ENCODE data around the gene MRTFB. TPM values are rescaled to one million over a fixed set of nuclear protein-coding genes. Genes with fewer than 3 reads are reported as not detected.

The MRTFB gene
- polyA plus RNA-seq, 1 donor from 2014 or later = 6.6 TPM

DNA sequence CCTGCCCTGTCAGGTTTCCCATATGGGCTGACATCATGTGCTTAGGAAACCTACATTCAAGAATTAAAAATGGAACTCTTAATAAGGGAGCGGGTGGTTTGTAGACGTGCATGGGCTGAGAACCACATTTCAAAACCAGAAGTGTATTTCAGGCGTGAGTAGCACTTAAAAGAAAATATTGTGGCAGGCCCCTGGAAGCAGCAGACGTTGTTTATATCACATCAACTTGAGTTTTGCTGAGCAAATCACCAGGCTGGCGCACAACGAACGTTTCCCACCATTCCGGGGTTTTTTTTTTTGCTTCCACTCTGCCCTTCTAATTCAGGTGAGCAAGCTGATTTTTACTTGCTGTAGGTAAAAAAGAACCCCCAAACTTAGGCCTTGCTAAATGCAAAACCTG lies 220.2 kb downstream of the MRTFB start:
- Mint-ChIP-seq H3K9me3 (peaks cover 5 to 15% (median 14%) of the 10 kb centered on the region in 3 donors), H3K27me3 (no peaks in the 10 kb centered on the region), H3K4me3 (no peak overlapping the region), H3K36me3 (peaks cover 2% of the 10 kb centered on the region), H3K27ac (peak overlapping the region in 1 of 3 donors; percentile 90), H3K4me1 (peaks cover 6 to 13% (median 10%) of the 10 kb centered on the region in 3 donors)

DNA sequence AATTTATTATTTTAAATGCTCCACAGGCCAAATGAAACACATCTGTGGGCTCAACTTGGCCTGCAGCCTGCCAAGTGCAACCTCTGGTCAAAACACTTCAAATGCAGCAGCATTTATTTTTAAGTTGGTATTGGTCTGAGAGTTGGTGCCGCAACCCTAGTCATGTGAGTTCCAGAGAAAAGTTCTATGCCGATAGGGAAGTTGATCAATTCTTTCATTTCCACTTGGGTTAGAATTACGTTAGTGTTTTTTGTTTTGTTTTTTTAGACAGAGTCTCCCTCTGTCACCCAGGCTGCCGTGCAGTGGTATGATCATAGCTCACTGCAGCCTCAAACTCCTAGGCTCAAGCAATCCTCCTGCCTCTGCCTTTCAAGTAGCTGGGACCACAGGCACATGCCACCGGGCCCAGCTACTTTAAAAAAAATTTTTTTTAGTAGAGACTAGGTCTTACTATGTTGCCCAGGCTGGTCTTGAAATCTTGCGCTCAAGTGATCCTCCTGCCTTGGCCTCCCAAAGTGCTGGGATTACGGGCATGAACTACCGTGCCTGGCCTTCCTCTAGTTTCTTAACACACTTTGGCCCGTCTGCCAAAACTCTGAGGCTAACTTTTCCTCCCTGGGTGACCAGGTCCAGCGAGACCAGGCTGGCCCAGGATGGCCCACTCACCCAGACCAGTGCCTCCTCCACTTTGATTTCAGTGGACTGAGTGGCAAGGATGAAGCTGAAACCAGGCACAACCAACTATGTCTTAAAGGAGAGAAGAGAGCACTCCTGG lies 221.1 kb downstream of the MRTFB start:
- Mint-ChIP-seq H3K9me3 (peaks cover 5 to 15% (median 14%) of the 10 kb centered on the region in 3 donors), H3K27ac (peak overlapping the region in 1 of 3 donors; percentile 5), H3K4me1 (peaks cover 0 to 6% (median 4%) of the 10 kb centered on the region in 3 donors), H3K27me3 (no peaks in the 10 kb centered on the region), H3K36me3 (peaks cover 2% of the 10 kb centered on the region), H3K4me3 (no peak overlapping the region)

DNA sequence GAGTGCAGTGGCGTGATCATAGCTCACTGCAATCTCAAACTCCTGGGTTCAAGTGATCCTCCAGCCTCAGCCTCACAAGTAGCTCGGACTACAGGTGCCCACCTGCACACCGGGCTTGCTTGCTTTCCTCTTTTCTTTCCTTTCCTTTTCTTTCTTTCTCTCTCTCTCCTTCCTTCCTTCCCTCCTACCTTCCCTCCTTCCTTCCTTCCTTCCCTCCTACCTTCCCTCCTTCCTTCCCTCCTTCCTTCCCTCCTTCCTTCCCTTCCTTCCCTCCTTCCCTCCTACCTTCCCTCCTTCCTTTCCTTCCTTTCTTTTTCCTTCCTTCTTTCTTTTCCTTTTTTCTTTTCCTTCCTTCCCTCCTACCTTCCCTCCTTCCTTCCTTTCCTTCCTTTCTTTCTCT lies 225.5 kb downstream of the MRTFB start:
- Mint-ChIP-seq H3K36me3 (no peaks in the 10 kb centered on the region), H3K27me3 (peaks cover 4% of the 10 kb centered on the region), H3K27ac (no peak overlapping the region), H3K4me1 (peaks cover 6 to 9% (median 6%) of the 10 kb centered on the region in 3 donors), H3K9me3 (no peaks in the 10 kb centered on the region), H3K4me3 (no peak overlapping the region)

DNA sequence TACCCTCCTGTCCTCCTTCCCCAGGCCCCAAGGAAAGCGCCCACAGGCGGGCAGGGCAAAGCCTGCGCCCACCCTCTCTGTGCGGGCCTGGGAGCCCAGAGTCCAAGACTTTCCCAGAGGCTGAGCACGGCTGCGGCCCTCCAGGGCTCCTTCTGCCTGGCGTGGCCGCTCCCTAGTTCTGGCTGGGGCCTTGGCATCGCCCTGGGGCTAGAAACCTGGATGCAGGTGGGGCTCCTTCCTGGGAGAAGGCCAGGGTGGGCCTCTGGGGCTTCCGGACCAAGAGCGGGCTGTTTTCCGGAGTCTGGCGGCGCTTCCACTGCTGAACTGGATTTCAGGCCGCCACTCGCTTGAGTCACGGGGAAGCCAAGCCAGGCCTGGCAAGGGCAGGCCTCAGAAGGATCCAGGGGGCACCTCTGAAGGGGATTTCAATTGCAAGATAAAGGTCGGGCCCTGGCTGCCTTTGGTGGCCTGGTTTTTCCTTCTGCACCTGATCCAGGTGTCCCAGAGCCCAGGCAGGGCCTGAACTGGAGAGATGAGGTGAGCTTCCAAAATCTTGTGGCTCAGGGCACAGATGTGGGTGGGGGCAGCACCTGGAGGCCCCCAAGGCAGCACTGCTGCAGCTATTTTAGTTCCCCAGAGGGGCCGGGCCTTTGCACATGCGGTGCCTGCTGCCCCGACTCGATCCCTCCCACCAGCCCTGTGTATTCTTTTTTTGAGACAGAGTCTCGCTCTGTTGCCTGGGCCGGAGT lies 227.4 kb downstream of the MRTFB start:
- Mint-ChIP-seq H3K36me3 (no peaks in the 10 kb centered on the region), H3K27me3 (peaks cover 4% of the 10 kb centered on the region), H3K27ac (no peak overlapping the region), H3K9me3 (no peaks in the 10 kb centered on the region), H3K4me3 (no peak overlapping the region), H3K4me1 (peaks cover 6 to 12% (median 10%) of the 10 kb centered on the region in 3 donors)

DNA sequence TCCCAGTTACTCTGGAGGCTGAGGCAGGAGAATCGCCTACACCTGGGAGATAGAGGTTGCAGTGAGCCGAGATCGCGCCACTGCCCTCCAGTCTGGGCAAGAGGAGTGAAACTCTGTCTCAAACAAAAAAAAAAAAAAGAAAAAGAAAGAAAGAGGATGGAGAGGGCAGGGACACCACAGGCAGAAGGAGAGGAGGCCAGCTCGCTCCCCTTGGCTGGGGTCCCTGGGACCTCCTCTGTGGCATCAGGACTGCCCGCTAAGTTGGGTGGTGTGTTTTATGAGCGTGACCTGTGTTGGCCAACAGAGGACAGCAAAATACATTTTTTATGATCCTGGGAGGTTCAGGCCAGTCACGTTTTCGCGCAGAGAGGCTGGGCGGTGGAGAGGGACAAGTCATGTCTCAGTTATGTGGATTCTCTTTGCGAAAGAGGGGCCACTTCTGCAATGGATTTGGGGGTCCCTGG lies 229.6 kb downstream of the MRTFB start:
- H3K27me3 Mint-ChIP-seq = peaks cover 4% of the 10 kb centered on the region
- H3K4me3 Mint-ChIP-seq = peak overlapping the region; percentile 69 to 94 (median 86)
- peak overlapping the region in 2 of 3 donors; percentile 44 to 92 for H3K27ac Mint-ChIP-seq
- peaks cover 6 to 12% (median 10%) of the 10 kb centered on the region in 3 donors for H3K4me1 Mint-ChIP-seq
- no peaks in the 10 kb centered on the region for H3K36me3 Mint-ChIP-seq
- H3K9me3 Mint-ChIP-seq = no peaks in the 10 kb centered on the region

DNA sequence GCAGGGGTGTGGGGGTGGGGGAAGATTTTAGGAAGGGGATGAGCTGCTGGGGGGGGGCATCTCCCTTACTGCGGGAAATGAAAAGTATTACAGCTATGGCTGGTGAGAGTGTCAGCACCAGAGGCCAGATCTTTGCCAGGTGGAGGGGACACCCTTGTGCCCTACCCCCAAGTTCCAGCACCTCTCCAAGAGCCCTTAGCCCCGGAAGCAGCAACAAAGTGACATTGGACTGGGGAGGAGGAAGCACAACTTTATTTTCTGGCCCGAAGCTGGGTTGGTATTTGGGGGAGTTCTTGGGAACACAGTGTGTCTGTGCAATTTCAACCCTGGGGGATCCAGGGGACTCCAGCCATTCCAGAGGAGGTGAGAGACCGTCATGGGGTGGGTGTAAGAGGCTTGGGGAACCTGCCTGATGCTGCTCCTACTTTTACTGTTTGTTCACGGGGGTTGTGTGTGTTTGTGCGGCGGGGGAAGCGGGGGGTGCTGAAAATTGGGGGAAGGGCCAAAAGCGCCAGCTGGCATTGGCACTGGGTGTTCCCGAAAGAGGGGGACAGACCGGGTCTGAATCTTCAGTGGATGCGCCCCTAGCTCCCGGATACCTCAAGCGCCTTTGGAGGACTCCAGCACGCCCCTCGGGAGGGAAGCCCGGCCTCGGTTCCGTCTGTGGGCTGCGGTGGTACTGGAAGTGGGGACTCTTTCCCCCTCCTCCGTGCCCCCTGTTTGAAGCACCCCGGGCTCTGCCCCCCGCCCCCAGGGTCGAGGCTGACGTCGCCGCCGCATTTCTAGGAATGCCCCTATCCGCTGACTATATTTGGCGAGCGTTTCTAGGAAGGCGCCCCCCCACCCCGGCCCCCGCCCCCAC lies 230.3 kb downstream of the MRTFB start:
- peaks cover 10 to 12% (median 12%) of the 10 kb centered on the region in 3 donors for H3K4me1 Mint-ChIP-seq
- H3K27ac Mint-ChIP-seq = peak overlapping the region in 2 of 3 donors; percentile 44 to 92
- H3K27me3 Mint-ChIP-seq = peaks cover 4% of the 10 kb centered on the region
- no peaks in the 10 kb centered on the region for H3K9me3 Mint-ChIP-seq
- H3K4me3 Mint-ChIP-seq = peak overlapping the region; percentile 69 to 94 (median 86)
- H3K36me3 Mint-ChIP-seq = no peaks in the 10 kb centered on the region

DNA sequence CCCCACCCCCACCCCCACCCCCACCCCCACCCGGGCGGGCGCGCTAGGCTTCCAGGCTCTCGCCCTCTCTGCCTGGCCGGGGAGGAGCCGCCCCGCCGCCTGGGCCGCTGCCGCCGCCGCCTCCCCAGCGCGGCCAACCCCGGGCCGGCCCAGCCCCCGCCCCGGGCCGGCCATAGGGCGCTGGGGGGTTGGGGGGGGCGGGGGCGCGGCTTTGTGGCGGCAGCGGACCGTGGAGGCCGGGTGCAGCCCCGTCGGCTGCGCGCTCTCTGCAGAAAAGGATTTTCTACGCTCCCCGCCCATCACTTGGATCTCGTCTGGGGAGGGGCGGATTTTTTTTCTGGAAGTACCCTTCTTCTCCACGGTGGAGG lies 230.9 kb downstream of the MRTFB start:
- Mint-ChIP-seq H3K27me3 (peaks cover 4% of the 10 kb centered on the region), H3K36me3 (no peaks in the 10 kb centered on the region), H3K27ac (no peak overlapping the region), H3K4me3 (peak overlapping the region in 3 of 4 donors; percentile 73 to 90 (median 81)), H3K4me1 (peaks cover 10 to 16% (median 12%) of the 10 kb centered on the region in 3 donors), H3K9me3 (no peaks in the 10 kb centered on the region)

DNA sequence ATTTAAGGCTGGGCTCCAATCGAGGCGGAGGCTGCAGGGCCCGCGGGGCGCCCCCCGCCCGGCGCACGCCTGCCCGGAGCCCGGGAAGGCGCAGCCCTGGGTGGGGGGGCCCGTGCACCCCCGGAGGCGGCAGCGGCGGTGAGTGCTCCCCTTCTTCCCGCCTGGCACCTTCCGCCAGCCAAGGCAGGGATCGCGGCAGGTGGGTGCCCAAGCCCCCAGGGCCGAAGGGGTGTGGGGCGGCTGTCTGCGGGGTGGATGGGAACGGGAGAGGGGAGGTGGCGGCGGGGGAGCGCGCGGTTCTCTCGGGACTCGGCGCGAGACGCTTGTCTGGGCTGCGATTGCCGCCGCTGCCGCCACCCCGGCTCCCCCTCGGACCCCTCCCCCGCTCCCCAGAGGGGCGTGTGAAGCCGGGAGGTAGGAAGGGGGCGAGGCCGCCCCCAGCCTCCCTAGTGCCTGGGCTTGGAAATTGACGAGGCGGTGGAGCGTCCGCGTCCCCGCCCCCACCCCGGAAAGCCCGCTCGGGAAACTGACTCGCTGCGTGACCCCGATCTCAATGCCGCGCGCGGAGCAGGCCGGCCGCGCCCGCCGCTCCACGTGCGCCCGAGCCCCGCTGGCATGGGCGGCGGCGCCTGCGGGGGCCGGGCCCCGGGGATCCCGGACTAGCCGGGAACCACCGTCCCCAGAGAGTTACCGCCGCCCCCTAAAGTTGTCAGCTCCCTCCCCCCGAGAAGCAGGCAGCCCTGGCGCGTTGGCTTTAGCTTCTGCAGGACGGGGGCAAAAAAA lies 231.5 kb downstream of the MRTFB start:
- H3K27me3 Mint-ChIP-seq = peaks cover 4% of the 10 kb centered on the region
- H3K4me1 Mint-ChIP-seq = peaks cover 10 to 17% (median 12%) of the 10 kb centered on the region in 3 donors
- H3K36me3 Mint-ChIP-seq = no peaks in the 10 kb centered on the region
- no peak overlapping the region for H3K27ac Mint-ChIP-seq
- peak overlapping the region in 3 of 4 donors; percentile 81 to 93 (median 90) for H3K4me3 Mint-ChIP-seq
- H3K9me3 Mint-ChIP-seq = no peaks in the 10 kb centered on the region

DNA sequence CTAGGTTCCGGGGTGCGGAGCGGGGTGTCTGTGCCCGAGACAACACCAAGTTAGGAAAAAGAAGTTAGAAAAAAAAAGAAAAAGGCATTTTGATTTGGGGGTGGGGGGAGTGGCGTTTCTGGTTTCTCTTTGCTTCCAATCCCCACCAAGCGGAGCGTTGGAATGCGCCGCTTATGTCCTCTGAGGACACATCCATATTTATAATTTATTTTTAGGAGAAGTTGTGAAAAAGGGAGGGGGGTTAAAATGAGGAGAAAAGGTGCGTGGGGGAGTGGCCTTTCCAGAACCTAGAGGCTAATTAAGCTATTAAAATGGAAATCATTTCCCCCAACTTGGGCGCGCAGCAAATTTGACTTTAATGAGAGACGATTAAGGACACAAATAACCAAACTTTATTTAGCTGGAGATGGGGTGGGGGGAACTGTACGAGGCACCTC lies 232.1 kb downstream of the MRTFB start:
- Mint-ChIP-seq H3K4me1 (peaks cover 10 to 17% (median 12%) of the 10 kb centered on the region in 3 donors), H3K27ac (no peak overlapping the region), H3K27me3 (peaks cover 4% of the 10 kb centered on the region), H3K9me3 (no peaks in the 10 kb centered on the region), H3K4me3 (peak overlapping the region; percentile 36 to 93 (median 84)), H3K36me3 (no peaks in the 10 kb centered on the region)

DNA sequence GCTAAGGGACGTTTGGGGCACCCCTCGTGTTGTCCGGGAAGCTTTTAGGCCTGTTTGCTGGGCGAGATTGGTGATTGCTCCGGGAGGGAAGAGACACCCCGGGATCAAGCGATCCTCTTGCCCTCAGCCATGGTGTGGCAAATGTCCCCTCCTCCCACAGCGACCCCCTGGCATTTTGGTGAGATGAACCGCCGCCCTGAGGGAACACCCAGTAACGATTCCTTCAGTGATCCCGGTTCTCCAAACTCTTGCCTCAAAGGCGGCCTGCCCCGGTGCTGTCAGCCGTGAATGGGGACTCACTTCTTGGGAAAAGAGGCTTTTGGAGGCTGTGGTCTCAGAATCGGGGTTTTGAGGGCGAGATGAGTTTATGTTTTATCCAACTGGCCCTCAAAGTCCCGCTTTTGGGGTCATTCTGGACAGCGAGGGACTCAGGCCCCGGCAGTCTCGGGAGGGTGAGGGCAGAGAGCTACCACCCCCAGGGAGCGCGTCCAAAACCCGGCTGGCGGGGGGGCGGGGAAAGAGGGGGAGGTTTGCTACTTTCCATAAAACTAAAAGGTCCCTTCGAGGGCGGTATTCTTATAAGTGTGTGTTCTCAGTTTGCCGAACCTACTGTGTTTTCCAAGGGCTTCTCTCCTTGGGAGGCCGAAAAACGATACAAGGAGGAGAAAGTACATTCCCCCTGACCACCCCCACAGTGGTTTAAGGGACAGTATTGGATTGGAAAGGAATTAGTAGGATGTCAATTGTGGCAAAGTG lies 232.7 kb downstream of the MRTFB start:
- Mint-ChIP-seq H3K9me3 (no peaks in the 10 kb centered on the region), H3K27me3 (peaks cover 4% of the 10 kb centered on the region)

DNA sequence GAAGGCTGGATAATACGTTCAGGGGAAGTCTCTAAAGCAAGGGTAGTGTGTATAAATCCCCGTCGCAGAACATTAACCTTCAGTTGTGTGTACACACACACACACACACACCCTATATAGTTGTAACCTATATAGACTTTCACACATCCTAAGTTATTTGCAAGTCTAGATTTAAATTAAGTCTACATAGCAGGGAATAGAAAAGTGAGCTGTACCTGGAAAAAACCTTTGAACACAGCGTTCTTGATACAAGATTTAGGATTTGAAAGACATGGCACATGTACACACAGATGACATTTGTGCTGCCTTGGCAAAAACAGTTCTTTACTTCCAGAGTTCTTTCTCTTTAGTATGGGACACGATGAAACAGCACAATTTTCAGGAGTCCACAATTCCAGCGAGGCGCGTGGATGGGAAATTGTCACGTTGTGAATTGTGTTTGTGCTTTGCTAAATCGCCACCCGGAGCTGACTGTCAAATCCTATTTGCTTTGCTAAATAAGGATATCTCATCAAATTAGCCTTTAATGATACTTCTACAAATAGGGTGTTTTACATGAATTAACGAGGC lies 233.9 kb downstream of the MRTFB start:
- H3K27me3 Mint-ChIP-seq = peaks cover 4% of the 10 kb centered on the region
- H3K36me3 Mint-ChIP-seq = no peaks in the 10 kb centered on the region
- peaks cover 23 to 31% (median 23%) of the 10 kb centered on the region in 3 donors for H3K4me1 Mint-ChIP-seq

More for the DNA sequence above, 232.7 kb downstream of the MRTFB start:
- Mint-ChIP-seq H3K27ac (peak overlapping the region in 1 of 3 donors; percentile 16), H3K4me1 (peaks cover 12 to 19% (median 12%) of the 10 kb centered on the region in 3 donors), H3K4me3 (peak overlapping the region; percentile 36 to 93 (median 84)), H3K36me3 (no peaks in the 10 kb centered on the region)

DNA sequence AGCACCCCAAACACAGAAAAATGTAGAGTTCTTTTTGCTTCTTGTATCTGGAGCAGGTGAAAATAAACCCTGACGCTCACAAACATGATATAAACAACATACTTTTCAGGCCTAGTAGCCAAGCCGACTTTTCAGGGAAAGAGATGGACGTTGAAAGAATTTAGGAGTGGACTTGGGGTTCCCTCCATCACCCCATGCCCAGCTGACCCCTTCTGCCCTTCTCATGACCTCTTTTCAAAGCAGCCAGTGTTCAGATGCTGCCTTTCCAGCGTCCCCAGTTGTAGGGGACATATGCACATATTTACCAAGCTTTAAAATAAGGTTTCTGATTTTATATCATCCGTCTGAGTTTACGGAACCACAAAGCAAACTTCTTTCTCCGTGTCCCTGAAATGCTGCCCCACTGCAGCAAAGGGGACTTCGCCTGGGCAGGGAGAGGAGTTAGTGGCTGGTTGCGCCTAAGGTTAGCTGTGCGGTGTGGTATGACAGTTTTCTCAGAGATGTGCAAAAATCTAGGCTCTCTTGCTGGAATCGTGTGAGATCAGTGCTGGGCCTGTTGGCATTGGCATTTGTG lies 235.5 kb downstream of the MRTFB start:
- no peak overlapping the region for H3K27ac Mint-ChIP-seq
- H3K36me3 Mint-ChIP-seq = no peaks in the 10 kb centered on the region
- peaks cover 20 to 28% (median 24%) of the 10 kb centered on the region in 3 donors for H3K4me1 Mint-ChIP-seq
- H3K4me3 Mint-ChIP-seq = peak overlapping the region in 1 of 4 donors; percentile 68
- no peaks in the 10 kb centered on the region for H3K9me3 Mint-ChIP-seq
- H3K27me3 Mint-ChIP-seq = no peaks in the 10 kb centered on the region

More for the DNA sequence above, 233.9 kb downstream of the MRTFB start:
- H3K4me3 Mint-ChIP-seq = peak overlapping the region in 3 of 4 donors; percentile 36 to 92 (median 43)
- no peaks in the 10 kb centered on the region for H3K9me3 Mint-ChIP-seq
- H3K27ac Mint-ChIP-seq = peak overlapping the region in 1 of 3 donors; percentile 39

All from IgD-negative memory B cell (primary cell).